PC-9 (cell line): ENCODE data around the gene ESAM. TPM values are rescaled to one million over a fixed set of nuclear protein-coding genes. Genes with fewer than 3 reads are reported as not detected.

Source experiments
- BruUV-seq: library from RNA; stranded (reverse); fragments of 400-500 nt; replicated peaks from 2 replicates; lab custom pipeline; 2021; lab: Mats Ljungman, UMichigan
- CTCF ChIA-PET: fragments of 300-600 bp; sonication (Branson Sonifier 250); formaldehyde crosslinking; loops from one replicate; lab custom pipeline; 2022; ENCODE audit warnings: antibody characterized with exemption; lab: Charles Lee
- POLR2A ChIA-PET: fragments of 300-600 bp; sonication (Branson Sonifier 250); formaldehyde crosslinking; loops from one replicate; lab custom pipeline; 2022; ENCODE audit warnings: antibody characterized with exemption; ENCODE audit not compliant: unreplicated experiment; lab: Charles Lee
- DNase-seq, 2 experiments: peaks; one replicate each; pipeline versions ENCODE4 v3.0.0 to v3.0.0-alpha.2; 2015 to 2022; ENCODE audit warnings: mixed read lengths in 1 of 2
- H2AFZ ChIP-seq: fragments of 200-600 bp; sonication (generic); 2 replicates; pipeline ENCODE4 v1.8.1; 2017; ENCODE audit warnings: antibody characterized with exemption
- H3F3A ChIP-seq: fragments of 200-600 bp; sonication (generic); 2 replicates; pipeline ENCODE4 v1.8.1; 2017; ENCODE audit warnings: antibody characterized with exemption, mild to moderate bottlenecking, low read depth; ENCODE audit not compliant: insufficient read depth
- H3K27ac ChIP-seq: fragments of 200-600 bp; sonication (generic); 2 replicates; pipeline ENCODE4 v1.6.1; 2016; ENCODE audit warnings: mixed run types
- H3K27me3 ChIP-seq: fragments of 200-600 bp; sonication (generic); 2 replicates; pipeline ENCODE4 v1.6.1; 2016; ENCODE audit warnings: low read depth, mixed run types; ENCODE audit not compliant: insufficient read depth
- H3K36me3 ChIP-seq: fragments of 200-600 bp; sonication (generic); 2 replicates; pipeline ENCODE4 v1.6.1; 2016; ENCODE audit warnings: low read depth, mixed run types
- H3K4me1 ChIP-seq: fragments of 200-600 bp; sonication (generic); replicated peaks from 2 replicates; pipeline ENCODE4 v1.6.1; 2016; ENCODE audit warnings: mixed run types; ENCODE audit not compliant: insufficient read depth
- H3K4me2 ChIP-seq: fragments of 200-600 bp; sonication (generic); 2 replicates; pipeline ENCODE4 v1.6.1; 2017; ENCODE audit warnings: mixed run types
- H3K4me3 ChIP-seq: fragments of 200-600 bp; sonication (generic); 2 replicates; pipeline ENCODE4 v1.6.1; 2016; ENCODE audit warnings: mixed run types
- H3K79me2 ChIP-seq: fragments of 200-600 bp; sonication (generic); 2 replicates; pipeline ENCODE4 v1.6.1; 2017; ENCODE audit warnings: low read depth, mixed run types
- H3K9me2 ChIP-seq: fragments of 200-600 bp; sonication (generic); 2 replicates; pipeline ENCODE4 v1.8.1; 2017; ENCODE audit warnings: mild to moderate bottlenecking; ENCODE audit not compliant: insufficient read depth
- H3K9me3 ChIP-seq: fragments of 200-600 bp; sonication (generic); 2 replicates; pipeline ENCODE4 v1.8.1; 2016; ENCODE audit warnings: low read depth; ENCODE audit not compliant: insufficient read depth
- H4K20me1 ChIP-seq: fragments of 200-600 bp; sonication (generic); 2 replicates; pipeline ENCODE4 v1.8.1; 2017; ENCODE audit not compliant: insufficient read depth
- CTCF ChIP-seq: fragments of 200-600 bp; sonication (generic); conservative IDR thresholded peaks from 2 replicates; pipeline ENCODE4 v1.6.1; 2017; ENCODE audit warnings: mixed run types, antibody characterized with exemption, mild to moderate bottlenecking, moderate library complexity
- EZH2 ChIP-seq: fragments of 200-600 bp; sonication (generic); IDR thresholded peaks from 2 replicates; pipeline ENCODE4 v1.8.0; 2017; ENCODE audit warnings: antibody characterized with exemption, low read depth
- intact Hi-C: fragments of 100-400 bp; cut with micrococcal nuclease; formaldehyde crosslinking; loops from one replicate; pipeline ENCODE4 v1.10.0; 2022; ENCODE audit not compliant: unreplicated experiment
- total RNA-seq: library from RNA; stranded (reverse); gene quantifications from 2 replicates; pipeline ENCODE4 v1.2.3, GENCODE V29; 2021

The ESAM gene
- total RNA-seq, 1 experiment from 2014 or later = 13.5 TPM

GRCh38 chr11:124801636-124802312, 39.7 kb upstream of the ESAM start:
- TF ChIP-seq CTCF (no peak), EZH2 (no peak)
- no TSS peak for BruUV-seq
- Histone ChIP-seq H3K79me2 (peaks cover 36% of the 10 kb centered on the region), H4K20me1 (no peaks in the 10 kb centered on the region; the same call in 1 of the 2 replicates), H3K27me3 (no peaks in the 10 kb centered on the region), H2AFZ (no peak overlapping the region), H3K4me3 (peak overlapping the region; percentile 97; the same call in 1 of the 2 replicates), H3K4me1 (peaks cover 29% of the 10 kb centered on the region), H3K27ac (no peak overlapping the region), H3K36me3 (no peaks in the 10 kb centered on the region), H3K9me3 (no peaks in the 10 kb centered on the region), H3K9me2 (no peaks in the 10 kb centered on the region), H3K4me2 (peak overlapping the region; percentile 89), H3F3A (peaks cover 8% of the 10 kb centered on the region; the same call in 1 of the 2 replicates)
- POLR2A ChIA-PET = no interaction called here
- CTCF ChIA-PET = no interaction called here
- intact Hi-C loops = no loop called here
- DNase-seq = no peak

- H3K4me3 ChIP-seq = peak overlapping the region; percentile 97
- H3K36me3 ChIP-seq = no peaks in the 10 kb centered on the region
- TF ChIP-seq CTCF = no peak
- peaks cover 44% of the 10 kb centered on the region for H3K79me2 ChIP-seq
- peaks cover 8% of the 10 kb centered on the region; the same call in 1 of the 2 replicates for H3F3A ChIP-seq
- ChIA-PET CTCF (no interaction called here), POLR2A (no interaction called here)
- no peaks in the 10 kb centered on the region for H3K27me3 ChIP-seq
- peak in 1 of 2 experiments; percentile 76 for DNase-seq
- H3K9me2 ChIP-seq = no peaks in the 10 kb centered on the region
- intact Hi-C loops = no loop called here
- peak overlapping the region; percentile 89 for H3K4me2 ChIP-seq
- H4K20me1 ChIP-seq = no peaks in the 10 kb centered on the region; the same call in 1 of the 2 replicates
- BruUV-seq = no TSS peak
- H3K27ac ChIP-seq = peak overlapping the region; percentile 56
- H2AFZ ChIP-seq = peak overlapping the region; percentile 96
- no peaks in the 10 kb centered on the region for H3K9me3 ChIP-seq
- H3K4me1 ChIP-seq = peaks cover 29% of the 10 kb centered on the region
These were observed 38.9 kb upstream of the ESAM start for GRCh38 chr11:124801014-124801413.

- Histone ChIP-seq H3K9me2 (no peaks in the 10 kb centered on the region), H3K4me1 (peaks cover 29% of the 10 kb centered on the region), H3K36me3 (no peaks in the 10 kb centered on the region), H3K27me3 (no peaks in the 10 kb centered on the region), H3K9me3 (no peaks in the 10 kb centered on the region), H3K27ac (peak within 1 kb of the TSS; percentile 56), H3K4me3 (peak within 1 kb of the TSS; percentile 97), H3F3A (peaks cover 8% of the 10 kb centered on the region; the same call in 1 of the 2 replicates), H2AFZ (peak within 1 kb of the TSS; percentile 96), H4K20me1 (no peaks in the 10 kb centered on the region; the same call in 1 of the 2 replicates), H3K79me2 (peaks cover 50% of the 10 kb centered on the region), H3K4me2 (peak within 1 kb of the TSS; percentile 89)
- peak; percentile 53 to 71 for DNase-seq
- ChIA-PET POLR2A (no interaction called here), CTCF (no interaction called here)
- BruUV-seq = TSS peak; percentile 76
- TF ChIP-seq CTCF (no peak), EZH2 (no peak)
- intact Hi-C loops = loop anchor here (1.0 kb wide), 1 partner anchor 37 kb away; no protein-coding TSS in a partner anchor
These were observed 38.3 kb upstream of the ESAM start, which contains the start of gene MSANTD2 for GRCh38 chr11:124800226-124800929. TSS of gene MSANTD2 (minus strand) at chr11:124800406. CDS start at chr11:124800380, 26 bp downstream.
